Prostate gland (tissue), 2 donors: Measurements from ENCODE around the gene SNX32. TPM values are rescaled to one million over a fixed set of nuclear protein-coding genes. Genes with fewer than 3 reads are reported as not detected.

Experiments used
- DNase-seq: peaks from one replicate; pipeline ENCODE4 v3.0.0-alpha.2; 2019; ENCODE audit warnings: low spot score
- H3K27ac ChIP-seq, 2 donors: fragments of 200-600 bp; sonication (generic); 2 replicates each; pipeline ENCODE4 v1.5.1; 2017 to 2019
- H3K27me3 ChIP-seq: fragments of 200-600 bp; sonication (generic); replicated peaks from 2 replicates; pipeline ENCODE4 v1.5.1; 2019; ENCODE audit not compliant: insufficient read depth
- H3K36me3 ChIP-seq, 2 donors: fragments of 200-600 bp; sonication (generic); 1 replicate in 1 of 2; 2 replicates in 1 of 2; pipeline versions ENCODE4 v1.5.1 to v1.8.1; 2017 to 2019
- H3K4me1 ChIP-seq: fragments of 200-600 bp; sonication (generic); replicated peaks from 2 replicates; pipeline ENCODE4 v1.5.1; 2019
- H3K4me3 ChIP-seq, 2 donors: fragments of 200-600 bp; sonication (generic); 2 replicates each; pipeline ENCODE4 v1.5.1; 2017 to 2019
- H3K9me3 ChIP-seq: fragments of 200-600 bp; sonication (generic); 2 replicates; pipeline ENCODE4 v1.5.1; 2017
- POLR2A ChIP-seq: fragments of 450-650 bp; IDR thresholded peaks from one replicate; pipeline ENCODE4 v1.6.1; 2016; ENCODE audit warnings: antibody characterized with exemption, mild to moderate bottlenecking
- POLR2AphosphoS5 ChIP-seq: sonication (generic); formaldehyde crosslinking; IDR thresholded peaks from one replicate; pipeline ENCODE4 v1.6.1; 2017; ENCODE audit warnings: antibody characterized with exemption
- WGBS: methylation state at CpG from one replicate; pipeline ENCODE4 v1.1.5; 2018; 5-methylcytosine and 5-hydroxymethylcytosine counted together
- intact Hi-C: fragments of 100-400 bp; cut with DNase I; formaldehyde crosslinking; loops from one replicate; pipeline ENCODE4 v1.14.2; 2022
- total RNA-seq, 2 donors: library from RNA; depleted of rRNA; stranded (reverse); fragments of >200 nt; gene quantifications; one replicate each; pipeline ENCODE4 v1.1.0, GENCODE V29; 2016
- TF ChIP-seq, protein P1 (sequence below), 4 experiments: fragments of 200-600 bp in 2 of 4; fragments of 450-650 bp in 2 of 4; sonication (generic) in 2 of 4; IDR thresholded peaks; 1 replicate in 3 of 4; 2 replicates in 1 of 4; pipeline ENCODE4 v1.5.1; 2016 to 2019; ENCODE audit warnings: antibody characterized with exemption in 4 of 4, mild to moderate bottlenecking in 2 of 4, moderate library complexity in 2 of 4

SNX32 gene
- total RNA-seq, 2 donors from 2014 or later = 0.91 TPM; not detected in 1

DNA sequence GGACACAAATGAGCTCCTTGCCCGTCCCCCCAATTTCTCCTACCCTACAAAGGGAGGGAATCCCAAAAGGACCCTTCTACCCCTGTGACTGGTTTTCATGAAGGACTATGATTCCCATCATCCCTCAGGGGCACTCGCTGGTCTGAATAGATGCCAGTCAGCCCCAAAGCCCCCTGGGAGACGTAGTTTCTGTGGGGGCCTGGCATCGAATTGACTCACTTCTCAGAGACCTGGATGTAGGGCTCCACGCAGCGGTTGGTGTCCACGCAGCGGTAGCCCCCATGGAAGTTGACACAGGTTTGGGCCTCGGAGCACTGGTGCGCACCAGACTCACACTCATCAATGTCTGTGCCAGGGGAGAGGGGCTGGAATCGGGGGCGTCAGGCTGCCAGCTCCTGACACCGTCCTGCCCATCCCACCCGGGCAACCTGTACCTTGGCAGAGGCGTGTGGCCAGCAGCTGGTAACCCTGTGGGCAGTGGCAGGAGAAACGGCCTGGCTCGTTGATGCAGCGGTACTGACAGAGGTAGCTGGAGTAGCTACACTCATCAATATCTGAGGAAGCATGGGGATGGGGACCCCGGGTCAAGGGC is 34.4 kb downstream of the SNX32 start:
- peaks cover 12 to 15% of the 10 kb centered on the region in 2 donors for H3K36me3 ChIP-seq

DNA sequence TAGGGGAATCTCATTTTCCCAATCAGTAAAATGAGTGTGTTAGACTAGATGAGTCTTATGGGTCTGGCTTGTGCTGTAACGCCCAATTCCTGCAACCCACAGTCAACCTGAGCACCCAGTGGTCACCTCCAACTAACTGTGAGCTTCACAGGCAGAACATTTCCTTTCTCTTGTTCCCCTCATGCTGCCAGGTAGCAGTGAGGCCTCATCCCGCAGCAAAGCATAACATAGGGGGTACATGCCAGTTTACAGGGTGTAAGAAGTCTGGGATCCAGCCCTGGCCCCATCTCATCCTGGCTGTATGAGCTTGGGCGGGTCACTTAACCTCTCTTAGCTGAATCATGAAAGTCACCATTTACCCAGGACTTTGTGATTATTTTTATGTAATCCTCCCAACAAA is 35.1 kb downstream of the SNX32 start:
- DNase-seq = no peak
- H3K36me3 ChIP-seq = peaks cover 9 to 10% of the 10 kb centered on the region in 2 donors
- no peak overlapping the region for H3K4me3 ChIP-seq
- H3K4me1 ChIP-seq = peaks cover 3% of the 10 kb centered on the region
- H3K27me3 ChIP-seq = no peaks in the 10 kb centered on the region
- H3K27ac ChIP-seq = no peak overlapping the region
- H3K9me3 ChIP-seq = no peaks in the 10 kb centered on the region
- 78% methylated on average over 3 of the region's 3 CpGs for WGBS
- TF ChIP-seq POLR2A (no peak), POLR2AphosphoS5 (no peak)
- TF ChIP-seq, protein P1, sequence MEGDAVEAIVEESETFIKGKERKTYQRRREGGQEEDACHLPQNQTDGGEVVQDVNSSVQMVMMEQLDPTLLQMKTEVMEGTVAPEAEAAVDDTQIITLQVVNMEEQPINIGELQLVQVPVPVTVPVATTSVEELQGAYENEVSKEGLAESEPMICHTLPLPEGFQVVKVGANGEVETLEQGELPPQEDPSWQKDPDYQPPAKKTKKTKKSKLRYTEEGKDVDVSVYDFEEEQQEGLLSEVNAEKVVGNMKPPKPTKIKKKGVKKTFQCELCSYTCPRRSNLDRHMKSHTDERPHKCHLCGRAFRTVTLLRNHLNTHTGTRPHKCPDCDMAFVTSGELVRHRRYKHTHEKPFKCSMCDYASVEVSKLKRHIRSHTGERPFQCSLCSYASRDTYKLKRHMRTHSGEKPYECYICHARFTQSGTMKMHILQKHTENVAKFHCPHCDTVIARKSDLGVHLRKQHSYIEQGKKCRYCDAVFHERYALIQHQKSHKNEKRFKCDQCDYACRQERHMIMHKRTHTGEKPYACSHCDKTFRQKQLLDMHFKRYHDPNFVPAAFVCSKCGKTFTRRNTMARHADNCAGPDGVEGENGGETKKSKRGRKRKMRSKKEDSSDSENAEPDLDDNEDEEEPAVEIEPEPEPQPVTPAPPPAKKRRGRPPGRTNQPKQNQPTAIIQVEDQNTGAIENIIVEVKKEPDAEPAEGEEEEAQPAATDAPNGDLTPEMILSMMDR (IDR thresholded peaks at IDR 0.05) = no peak
- intact Hi-C loops = no loop called here

More for the DNA sequence above, 34.4 kb downstream of the SNX32 start:
- Histone ChIP-seq H3K4me1 (peaks cover 3% of the 10 kb centered on the region), H3K27me3 (no peaks in the 10 kb centered on the region), H3K9me3 (no peaks in the 10 kb centered on the region), H3K27ac (no peak overlapping the region), H3K4me3 (no peak overlapping the region)
- DNase-seq = no peak
- intact Hi-C loops = no loop called here
- WGBS = 84% methylated on average over 19 of the region's 19 CpGs
- no peak for TF ChIP-seq POLR2A
- TF ChIP-seq POLR2AphosphoS5 = no peak
- TF ChIP-seq, protein P1 (IDR thresholded peaks at IDR 0.05) = no peak

DNA sequence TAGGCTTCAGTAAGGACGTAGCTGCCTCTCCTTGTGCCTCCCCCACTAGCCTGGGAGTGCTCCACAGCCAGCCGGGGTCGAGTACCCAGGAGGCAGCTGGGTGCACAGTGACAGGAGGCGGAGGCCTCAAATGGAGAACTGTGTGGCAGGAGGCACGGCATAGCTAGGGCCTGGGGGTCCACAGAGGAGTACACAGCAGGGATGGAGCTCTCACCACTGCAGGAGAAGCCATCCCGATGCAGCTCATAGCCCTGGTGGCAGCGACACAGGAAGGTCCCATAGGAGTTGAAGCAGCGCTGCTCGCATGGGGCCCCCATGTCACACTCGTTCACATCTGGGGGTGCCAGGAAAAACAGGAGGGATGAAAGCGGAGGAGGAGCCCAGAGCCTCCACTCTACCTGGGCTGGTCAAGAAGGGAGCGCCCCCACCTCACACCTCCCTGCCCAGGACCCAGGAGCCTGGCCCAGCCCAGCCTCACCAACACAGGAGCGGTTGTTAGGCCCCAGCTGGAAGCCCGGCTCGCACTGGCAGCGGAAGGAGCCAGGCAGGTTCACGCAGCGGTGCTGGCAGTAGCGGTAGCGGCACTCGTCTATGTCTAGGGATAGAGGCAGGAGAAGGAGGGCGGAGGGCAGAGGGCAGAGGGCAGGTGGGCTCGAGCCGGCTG is 36.0 kb downstream of the SNX32 start:
- peaks cover 3% of the 10 kb centered on the region for H3K4me1 ChIP-seq
- TF ChIP-seq, protein P1 (IDR thresholded peaks at IDR 0.05) = no peak
- TF ChIP-seq POLR2AphosphoS5 (no peak), POLR2A (no peak)
- H3K27me3 ChIP-seq = no peaks in the 10 kb centered on the region
- H3K27ac ChIP-seq = no peak overlapping the region
- 85% methylated on average over 24 of the region's 24 CpGs for WGBS
- no peaks in the 10 kb centered on the region for H3K9me3 ChIP-seq
- peaks cover under 1 to 5% of the 10 kb centered on the region in 2 donors for H3K36me3 ChIP-seq
- intact Hi-C loops = no loop called here
- no peak overlapping the region for H3K4me3 ChIP-seq
- DNase-seq = no peak

DNA sequence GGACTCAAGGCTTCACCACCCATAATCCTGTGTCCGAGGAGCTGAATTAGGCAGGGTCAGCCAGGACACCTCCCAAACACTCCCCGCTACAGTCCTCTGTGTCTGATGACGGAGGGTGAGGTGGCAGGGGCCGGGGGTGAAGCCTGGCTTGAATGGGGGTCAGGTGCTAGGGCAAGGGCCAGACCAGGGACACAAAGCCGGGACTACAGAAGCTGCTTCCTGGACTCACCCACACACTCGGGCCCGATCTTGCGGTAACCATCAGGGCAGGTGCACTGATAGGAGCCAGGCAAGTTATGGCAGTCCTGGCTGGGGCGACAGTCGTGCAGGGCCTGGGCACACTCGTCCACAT is 36.5 kb downstream of the SNX32 start:
- no peak overlapping the region for H3K4me3 ChIP-seq
- H3K27ac ChIP-seq = no peak overlapping the region
- TF ChIP-seq POLR2A (no peak), POLR2AphosphoS5 (no peak)
- peaks cover 0 to 2% of the 10 kb centered on the region in 2 donors for H3K36me3 ChIP-seq
- peaks cover 3% of the 10 kb centered on the region for H3K4me1 ChIP-seq
- WGBS = 83% methylated on average over 11 of the region's 11 CpGs
- intact Hi-C loops = no loop called here
- DNase-seq = no peak
- H3K9me3 ChIP-seq = no peaks in the 10 kb centered on the region
- no peaks in the 10 kb centered on the region for H3K27me3 ChIP-seq

DNA sequence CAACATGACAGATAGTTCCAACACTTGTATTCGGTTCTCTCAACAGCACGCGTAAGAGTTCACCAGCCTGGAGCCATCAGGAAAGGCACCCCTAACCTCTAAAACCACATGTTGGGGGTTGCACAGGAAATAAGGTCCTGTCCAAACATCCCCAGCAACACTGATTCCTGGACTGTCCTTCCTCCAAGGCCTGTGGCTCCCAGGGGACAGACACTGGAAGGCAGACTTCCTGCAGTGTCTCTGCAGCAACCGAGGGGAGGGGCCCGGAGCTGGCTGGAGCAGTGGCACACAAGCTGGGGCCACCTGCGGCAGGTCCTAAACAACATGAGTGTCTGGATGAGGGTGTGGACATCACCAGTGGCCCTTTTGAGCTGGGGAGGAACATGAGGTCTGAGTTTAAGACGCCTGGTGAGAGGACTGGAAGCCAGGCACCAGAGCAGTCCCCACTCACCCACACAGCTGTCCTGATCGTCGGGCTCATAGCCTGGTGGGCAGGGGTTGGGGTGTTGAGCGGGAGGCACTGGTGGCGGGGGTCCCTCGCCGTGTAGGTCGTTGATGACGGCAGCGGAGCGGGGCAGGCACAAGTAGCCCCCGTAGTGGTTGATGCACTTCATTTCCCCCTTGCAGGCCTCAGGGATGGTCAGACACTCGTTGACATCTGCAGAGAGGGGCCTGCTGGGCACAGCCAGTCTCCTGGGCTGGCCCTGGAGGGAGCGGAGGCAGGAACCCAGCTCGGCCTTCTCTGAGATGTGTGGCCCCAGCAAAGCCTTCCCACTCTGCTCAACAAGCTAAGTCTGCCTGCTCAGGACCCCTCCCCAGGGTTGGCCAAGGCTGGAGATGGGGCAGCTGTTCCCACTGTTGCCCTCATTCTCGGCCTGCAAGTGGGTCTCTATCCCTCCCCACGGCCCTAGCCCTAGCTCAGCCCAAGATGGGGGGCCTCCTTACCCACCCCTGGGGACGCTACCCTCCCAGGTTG is 37.2 kb downstream of the SNX32 start:
- TF ChIP-seq POLR2A (no peak), POLR2AphosphoS5 (no peak)
- TF ChIP-seq, protein P1 (IDR thresholded peaks at IDR 0.05) = no peak
- H3K4me3 ChIP-seq = peak overlapping the region in 1 of 2 donors; percentile 52
- H3K27me3 ChIP-seq = no peaks in the 10 kb centered on the region
- no peaks in the 10 kb centered on the region for H3K9me3 ChIP-seq
- H3K4me1 ChIP-seq = peaks cover 3% of the 10 kb centered on the region
- 73% methylated on average over 24 of the region's 24 CpGs for WGBS
- intact Hi-C loops = no loop called here
- peak overlapping the region in 1 of 2 donors; percentile 87 for H3K27ac ChIP-seq
- DNase-seq = no peak
- H3K36me3 ChIP-seq = no peaks in the 10 kb centered on the region
